ENCODE results near the gene POFUT2.
"Not testable (repeated sequence)": the region's sequence is repeated elsewhere in the genome, so short reads cannot be mapped to it uniquely, and the experiment has no call there.

Gene POFUT2

GRCh38 chr21:45326169-45326851, 38.6 kb upstream of the POFUT2 start:
- no peak for DNase-seq

GRCh38 chr21:45325206-45326168, 37.8 kb upstream of the POFUT2 start:
- no peak for DNase-seq

- DNase-seq, result no peak
These were observed 37.0 kb upstream of the POFUT2 start for GRCh38 chr21:45324489-45325205.

GRCh38 chr21:45323487-45324311, 36.0 kb upstream of the POFUT2 start:
- DNase-seq, result no peak

GRCh38 chr21:45322960-45323461, 35.3 kb upstream of the POFUT2 start:
- no peak for DNase-seq

- DNase-seq, result peak in 1 of 2 donors; percentile 25
These were observed 34.7 kb upstream of the POFUT2 start for GRCh38 chr21:45322231-45322959.

- DNase-seq, result no peak
These were observed 32.7 kb upstream of the POFUT2 start for GRCh38 chr21:45320261-45321025.

GRCh38 chr21:45319461-45320211, 31.9 kb upstream of the POFUT2 start:
- DNase-seq, result no peak

GRCh38 chr21:45318556-45319404, 31.1 kb upstream of the POFUT2 start:
- no peak for DNase-seq

GRCh38 chr21:45318146-45318555, 30.5 kb upstream of the POFUT2 start:
- no peak for DNase-seq

GRCh38 chr21:45317398-45318145, 29.9 kb upstream of the POFUT2 start:
- no peak for DNase-seq

GRCh38 chr21:45316871-45317397, 29.2 kb upstream of the POFUT2 start:
- no peak for DNase-seq

GRCh38 chr21:45315676-45316470, 28.2 kb upstream of the POFUT2 start:
- not testable (repeated sequence) for DNase-seq

- no peak for DNase-seq
These were observed 26.0 kb upstream of the POFUT2 start for GRCh38 chr21:45313682-45314081.

- DNase-seq, result no peak
These were observed 25.3 kb upstream of the POFUT2 start for GRCh38 chr21:45313015-45313414.

- DNase-seq, result no peak
These were observed 24.6 kb upstream of the POFUT2 start for GRCh38 chr21:45312296-45312695.

- no peak for DNase-seq
These were observed 22.8 kb upstream of the POFUT2 start for GRCh38 chr21:45310459-45310858.
